ENCODE data around the gene FADS3.

DNA sequence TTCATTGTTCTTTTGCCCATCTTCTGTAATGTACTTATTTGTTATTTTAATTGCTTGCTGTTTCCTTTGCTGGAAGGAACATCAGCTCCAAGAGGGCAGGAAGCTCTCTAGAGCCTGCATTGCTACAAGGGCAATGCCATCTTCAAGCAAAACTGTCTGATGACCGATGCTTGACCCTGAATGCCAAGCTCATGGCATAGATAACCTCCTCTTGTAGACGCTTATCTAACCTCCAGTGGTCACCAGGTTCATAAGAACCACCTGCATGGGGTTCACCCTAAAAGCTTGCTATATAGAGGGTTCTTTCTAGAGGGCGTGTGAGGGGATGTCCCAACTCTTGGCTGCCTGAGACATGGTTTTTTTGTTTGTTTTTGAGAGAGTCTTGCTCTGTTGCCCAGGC, 16.5 kb downstream of the FADS3 start:
- TF ChIP-seq CTCF (IDR thresholded peaks at IDR 0.05; ENCODE audit: low read length) (no peak), EZH2 (IDR thresholded peaks at IDR 0.05; ENCODE audit: borderline replicate concordance, low read length) (no peak)
